Measurements from ENCODE around the gene TPPP2.

DNA sequence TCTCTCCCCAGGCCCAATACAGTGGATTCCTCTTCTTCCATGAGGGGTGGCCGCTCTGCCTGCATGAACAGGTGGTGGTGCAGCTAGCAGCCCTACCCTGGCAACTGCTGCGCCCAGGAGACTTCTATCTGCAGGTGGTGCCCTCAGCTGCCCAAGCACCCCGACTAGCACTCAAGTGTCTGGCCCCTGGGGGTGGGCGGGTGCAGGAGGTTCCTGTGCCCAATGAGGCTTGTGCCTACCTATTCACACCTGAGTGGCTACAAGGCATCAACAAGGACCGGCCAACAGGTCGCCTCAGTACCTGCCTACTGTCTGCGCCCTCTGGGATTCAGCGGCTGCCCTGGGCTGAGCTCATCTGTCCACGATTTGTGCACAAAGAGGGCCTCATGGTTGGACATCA is 43.9 kb downstream of the TPPP2 start:
- TF ChIP-seq CTCF (IDR thresholded peaks at IDR 0.05) (no peak), EP300 (IDR thresholded peaks at IDR 0.05) (no peak), POLR2A (IDR thresholded peaks at IDR 0.05) (no peak)

Data from gastroesophageal sphincter (tissue), 3 donors.